Measurements from ENCODE around the gene LHX3. TPM values are rescaled to one million over a fixed set of nuclear protein-coding genes. Genes with fewer than 3 reads are reported as not detected.

The LHX3 gene
- total RNA-seq, 1 experiment from 2014 or later = 0.22 TPM

DNA sequence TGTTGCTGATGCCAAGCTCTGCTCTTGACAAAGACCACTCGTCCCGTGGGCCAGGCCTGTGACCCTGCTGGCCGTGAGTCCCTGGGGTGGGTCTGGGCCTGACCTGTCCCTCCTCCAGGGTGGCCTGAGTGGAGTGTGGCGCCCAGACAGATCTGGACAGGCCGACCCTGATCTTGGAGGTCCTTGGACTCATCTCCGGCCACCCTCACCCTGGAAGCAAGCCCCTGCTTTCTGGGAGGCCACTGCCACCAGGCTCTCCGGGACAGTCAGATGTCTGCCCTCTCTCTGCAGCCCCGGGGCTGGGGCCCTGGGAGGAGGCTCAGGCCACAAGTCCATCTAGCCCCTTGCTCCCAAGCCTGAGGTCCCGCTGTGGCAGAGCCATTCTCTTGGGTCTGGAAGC lies 55.1 kb downstream of the LHX3 start:
- no peak overlapping the region for H3K27ac ChIP-seq
- H3F3A ChIP-seq (ENCODE audit: insufficient read depth, low read depth) = no peaks in the 10 kb centered on the region
- H3K9me2 ChIP-seq (ENCODE audit: insufficient read depth) = no peaks in the 10 kb centered on the region
- peaks cover 51% of the 10 kb centered on the region for H3K27me3 ChIP-seq (ENCODE audit: insufficient read depth, low read depth)
- no peak for DNase-seq
- no peaks in the 10 kb centered on the region for H3K9me3 ChIP-seq (ENCODE audit: insufficient read depth, low read depth)
- intact Hi-C loops (cut with micrococcal nuclease; ENCODE audit: unreplicated experiment) = no loop called here
- H4K20me1 ChIP-seq (ENCODE audit: insufficient read depth) = no peaks in the 10 kb centered on the region
- no peaks in the 10 kb centered on the region for H3K4me1 ChIP-seq (replicated peaks; ENCODE audit: insufficient read depth)
- no peak overlapping the region for H3K4me2 ChIP-seq
- H3K36me3 ChIP-seq (ENCODE audit: low read depth) = no peaks in the 10 kb centered on the region
- no TSS peak for BruUV-seq (replicated peaks)
- ChIA-PET CTCF (no interaction called here), POLR2A (ENCODE audit: unreplicated experiment) (no interaction called here)
- no peaks in the 10 kb centered on the region for H3K79me2 ChIP-seq (ENCODE audit: low read depth)
- TF ChIP-seq, protein P1, sequence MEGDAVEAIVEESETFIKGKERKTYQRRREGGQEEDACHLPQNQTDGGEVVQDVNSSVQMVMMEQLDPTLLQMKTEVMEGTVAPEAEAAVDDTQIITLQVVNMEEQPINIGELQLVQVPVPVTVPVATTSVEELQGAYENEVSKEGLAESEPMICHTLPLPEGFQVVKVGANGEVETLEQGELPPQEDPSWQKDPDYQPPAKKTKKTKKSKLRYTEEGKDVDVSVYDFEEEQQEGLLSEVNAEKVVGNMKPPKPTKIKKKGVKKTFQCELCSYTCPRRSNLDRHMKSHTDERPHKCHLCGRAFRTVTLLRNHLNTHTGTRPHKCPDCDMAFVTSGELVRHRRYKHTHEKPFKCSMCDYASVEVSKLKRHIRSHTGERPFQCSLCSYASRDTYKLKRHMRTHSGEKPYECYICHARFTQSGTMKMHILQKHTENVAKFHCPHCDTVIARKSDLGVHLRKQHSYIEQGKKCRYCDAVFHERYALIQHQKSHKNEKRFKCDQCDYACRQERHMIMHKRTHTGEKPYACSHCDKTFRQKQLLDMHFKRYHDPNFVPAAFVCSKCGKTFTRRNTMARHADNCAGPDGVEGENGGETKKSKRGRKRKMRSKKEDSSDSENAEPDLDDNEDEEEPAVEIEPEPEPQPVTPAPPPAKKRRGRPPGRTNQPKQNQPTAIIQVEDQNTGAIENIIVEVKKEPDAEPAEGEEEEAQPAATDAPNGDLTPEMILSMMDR (conservative IDR thresholded peaks at IDR 0.05) = no peak
- TF ChIP-seq EZH2 (IDR thresholded peaks at IDR 0.05; ENCODE audit: low read depth) = no peak
- no peak overlapping the region for H3K4me3 ChIP-seq
- H2AFZ ChIP-seq = no peak overlapping the region

DNA sequence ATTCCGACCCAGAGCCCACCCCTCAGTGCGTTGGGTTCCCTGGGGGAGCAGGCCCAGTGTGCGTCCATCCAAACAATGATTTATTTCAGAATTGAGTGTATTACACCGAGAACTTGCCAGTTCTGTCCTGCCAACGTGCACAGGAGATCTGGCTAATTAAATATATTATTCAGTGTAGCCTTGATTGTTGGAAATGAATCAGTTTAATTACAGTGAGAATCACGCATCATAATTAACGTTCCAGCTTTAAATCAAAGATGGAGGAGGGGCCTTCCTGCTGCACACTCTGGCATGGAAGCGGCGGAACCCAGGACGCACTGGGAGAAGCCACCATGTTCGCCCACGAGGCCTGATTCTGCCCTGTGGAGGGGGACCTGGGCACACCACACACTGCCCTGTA lies 55.6 kb downstream of the LHX3 start:
- Histone ChIP-seq H3K36me3 (ENCODE audit: low read depth) (no peaks in the 10 kb centered on the region), H3K27me3 (ENCODE audit: insufficient read depth, low read depth) (peaks cover 53% of the 10 kb centered on the region), H3K4me3 (no peak overlapping the region), H3F3A (ENCODE audit: insufficient read depth, low read depth) (no peaks in the 10 kb centered on the region), H3K4me1 (replicated peaks; ENCODE audit: insufficient read depth) (no peaks in the 10 kb centered on the region), H3K4me2 (no peak overlapping the region), H3K79me2 (ENCODE audit: low read depth) (no peaks in the 10 kb centered on the region), H2AFZ (no peak overlapping the region), H3K27ac (no peak overlapping the region), H3K9me2 (ENCODE audit: insufficient read depth) (no peaks in the 10 kb centered on the region), H4K20me1 (ENCODE audit: insufficient read depth) (no peaks in the 10 kb centered on the region), H3K9me3 (ENCODE audit: insufficient read depth, low read depth) (no peaks in the 10 kb centered on the region)
- no peak for DNase-seq
- intact Hi-C loops (cut with micrococcal nuclease; ENCODE audit: unreplicated experiment) = no loop called here
- ChIA-PET CTCF (no interaction called here), POLR2A (ENCODE audit: unreplicated experiment) (no interaction called here)
- BruUV-seq (replicated peaks) = no TSS peak
- TF ChIP-seq, protein P1 (conservative IDR thresholded peaks at IDR 0.05) = no peak

DNA sequence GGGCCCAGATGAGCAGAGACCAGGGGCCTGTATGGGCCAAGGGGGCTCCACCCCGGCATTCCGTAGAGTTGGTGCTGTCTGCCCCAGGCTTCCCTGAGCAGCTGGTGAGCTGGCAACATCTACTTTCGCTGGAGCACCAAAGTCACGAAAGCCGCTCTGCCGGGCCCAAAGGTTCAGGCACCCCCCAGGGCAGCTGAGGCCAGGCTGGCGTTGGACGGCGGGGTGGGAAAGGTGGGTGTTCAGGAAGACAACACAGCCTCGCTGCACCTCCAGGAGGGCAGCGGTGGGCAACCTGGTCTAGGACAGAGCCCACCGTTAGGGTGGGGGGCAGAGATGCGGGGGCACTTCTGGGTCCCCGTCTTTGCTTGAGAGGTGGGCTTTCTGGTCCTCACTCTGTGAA lies 56.2 kb downstream of the LHX3 start:
- intact Hi-C loops (cut with micrococcal nuclease; ENCODE audit: unreplicated experiment) = no loop called here
- no peaks in the 10 kb centered on the region for H4K20me1 ChIP-seq (ENCODE audit: insufficient read depth)
- H3K9me3 ChIP-seq (ENCODE audit: insufficient read depth, low read depth) = no peaks in the 10 kb centered on the region
- no peaks in the 10 kb centered on the region for H3K4me1 ChIP-seq (replicated peaks; ENCODE audit: insufficient read depth)
- no peak overlapping the region for H3K27ac ChIP-seq
- no peaks in the 10 kb centered on the region for H3K9me2 ChIP-seq (ENCODE audit: insufficient read depth)
- no peak overlapping the region for H3K4me3 ChIP-seq
- no peak overlapping the region; the same call in 1 of the 2 replicates for H3K4me2 ChIP-seq
- ChIA-PET POLR2A (ENCODE audit: unreplicated experiment) (no interaction called here), CTCF (interaction anchor here (0.6 to 0.7 kb wide), 2 partner anchors 14 to 1174 kb away, joined by 3 read pairs; no protein-coding TSS in a partner anchor)
- no TSS peak for BruUV-seq (replicated peaks)
- no peak for DNase-seq
- H2AFZ ChIP-seq = no peak overlapping the region
- H3F3A ChIP-seq (ENCODE audit: insufficient read depth, low read depth) = no peaks in the 10 kb centered on the region
- no peaks in the 10 kb centered on the region for H3K79me2 ChIP-seq (ENCODE audit: low read depth)
- no peaks in the 10 kb centered on the region for H3K36me3 ChIP-seq (ENCODE audit: low read depth)
- H3K27me3 ChIP-seq (ENCODE audit: insufficient read depth, low read depth) = peaks cover 58% of the 10 kb centered on the region
- TF ChIP-seq EZH2 (IDR thresholded peaks at IDR 0.05; ENCODE audit: low read depth) = no peak
- TF ChIP-seq, protein P1 (conservative IDR thresholded peaks at IDR 0.05) = no peak

Data from PC-9 (cell line).